Chondrocyte (in vitro differentiated cells): ENCODE results near the gene TAB2. TPM values are rescaled to one million over a fixed set of nuclear protein-coding genes. Genes with fewer than 3 reads are reported as not detected.

ENCODE experiments used
- DNase-seq: peaks from one replicate; pipeline ENCODE4 v3.0.0; 2021; ENCODE audit warnings: mixed read lengths, low spot score
- H3K27ac Mint-ChIP-seq: one replicate; pipeline ENCODE4 v1.8.0; 2021; ENCODE audit warnings: mild to moderate bottlenecking, moderate library complexity, mixed read lengths; ENCODE audit not compliant: unreplicated experiment
- H3K27me3 Mint-ChIP-seq: 2 replicates; pipeline ENCODE4 v1.8.0; 2021; ENCODE audit warnings: low read depth, mixed read lengths
- H3K36me3 Mint-ChIP-seq: 2 replicates; pipeline ENCODE4 v1.8.0; 2021; ENCODE audit warnings: low read depth, mixed read lengths
- H3K4me1 Mint-ChIP-seq: 2 replicates; pipeline ENCODE4 v1.8.0; 2021; ENCODE audit warnings: low read depth, mild to moderate bottlenecking, mixed read lengths
- H3K4me3 Mint-ChIP-seq: one replicate; pipeline ENCODE4 v1.8.0; 2021; ENCODE audit warnings: mild to moderate bottlenecking, moderate library complexity, mixed read lengths; ENCODE audit not compliant: unreplicated experiment
- H3K9me3 Mint-ChIP-seq: 2 replicates; pipeline ENCODE4 v1.8.0; 2021; ENCODE audit warnings: low read depth, mixed read lengths
- total RNA-seq: library from RNA; stranded (reverse); gene quantifications from 3 replicates; pipeline ENCODE4 v1.2.1, GENCODE V29; 2021
- TF ChIP-seq, protein P1 (sequence below): fragments of 200-600 bp; sonication (generic); IDR thresholded peaks from 2 replicates; pipeline ENCODE4 v1.5.0; 2021; ENCODE audit warnings: antibody characterized with exemption, mild to moderate bottlenecking, moderate library complexity

The TAB2 gene
- total RNA-seq, 1 donor from 2014 or later = 54.9 TPM

DNA sequence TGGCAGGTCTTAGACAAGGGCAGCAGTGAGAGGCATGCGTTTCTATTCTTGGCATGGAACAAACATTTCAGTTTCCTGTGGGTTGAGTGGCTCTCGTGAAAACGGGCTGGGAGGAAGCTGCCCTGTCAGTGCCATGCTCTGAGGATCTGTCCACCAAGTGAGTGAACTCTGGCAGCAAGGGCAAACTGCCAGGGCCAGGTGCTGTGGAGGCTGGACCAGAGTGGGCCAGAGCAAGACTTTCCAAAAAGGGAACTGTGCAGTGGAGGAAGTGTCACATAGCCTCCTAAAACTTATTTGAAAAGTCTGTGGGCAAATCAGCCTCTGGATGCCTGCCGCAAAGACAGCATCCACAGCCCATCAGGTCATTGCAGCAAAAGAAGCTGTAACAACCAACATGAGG is 44.2 kb upstream of the TAB2 start:
- no peak for DNase-seq
- H3K27me3 Mint-ChIP-seq = peaks cover 2% of the 10 kb centered on the region
- no peak overlapping the region for H3K4me3 Mint-ChIP-seq
- peaks cover 6% of the 10 kb centered on the region for H3K9me3 Mint-ChIP-seq
- peaks cover 4% of the 10 kb centered on the region for H3K4me1 Mint-ChIP-seq
- no peaks in the 10 kb centered on the region for H3K36me3 Mint-ChIP-seq
- TF ChIP-seq, protein P1, sequence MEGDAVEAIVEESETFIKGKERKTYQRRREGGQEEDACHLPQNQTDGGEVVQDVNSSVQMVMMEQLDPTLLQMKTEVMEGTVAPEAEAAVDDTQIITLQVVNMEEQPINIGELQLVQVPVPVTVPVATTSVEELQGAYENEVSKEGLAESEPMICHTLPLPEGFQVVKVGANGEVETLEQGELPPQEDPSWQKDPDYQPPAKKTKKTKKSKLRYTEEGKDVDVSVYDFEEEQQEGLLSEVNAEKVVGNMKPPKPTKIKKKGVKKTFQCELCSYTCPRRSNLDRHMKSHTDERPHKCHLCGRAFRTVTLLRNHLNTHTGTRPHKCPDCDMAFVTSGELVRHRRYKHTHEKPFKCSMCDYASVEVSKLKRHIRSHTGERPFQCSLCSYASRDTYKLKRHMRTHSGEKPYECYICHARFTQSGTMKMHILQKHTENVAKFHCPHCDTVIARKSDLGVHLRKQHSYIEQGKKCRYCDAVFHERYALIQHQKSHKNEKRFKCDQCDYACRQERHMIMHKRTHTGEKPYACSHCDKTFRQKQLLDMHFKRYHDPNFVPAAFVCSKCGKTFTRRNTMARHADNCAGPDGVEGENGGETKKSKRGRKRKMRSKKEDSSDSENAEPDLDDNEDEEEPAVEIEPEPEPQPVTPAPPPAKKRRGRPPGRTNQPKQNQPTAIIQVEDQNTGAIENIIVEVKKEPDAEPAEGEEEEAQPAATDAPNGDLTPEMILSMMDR = no peak
- H3K27ac Mint-ChIP-seq = no peak overlapping the region

DNA sequence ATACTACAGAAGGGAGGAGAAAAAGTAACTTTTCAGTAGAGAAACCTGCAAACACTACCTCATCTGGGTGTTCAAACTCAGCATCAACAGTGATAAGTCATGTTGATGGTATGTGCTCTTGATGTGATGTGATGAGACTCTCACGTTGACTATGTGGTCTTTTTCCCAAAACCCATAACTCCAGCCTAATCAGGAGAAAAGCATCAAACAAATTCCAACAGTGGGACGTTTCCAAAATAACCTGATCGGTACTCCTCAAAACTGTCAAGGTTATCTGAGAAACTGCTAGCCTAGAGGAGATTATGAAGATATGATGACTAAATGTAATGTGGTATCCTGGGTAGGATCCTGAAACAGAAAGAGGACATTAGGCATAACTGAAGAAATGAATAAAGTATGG is 41.9 kb upstream of the TAB2 start:
- H3K27me3 Mint-ChIP-seq = peaks cover 4% of the 10 kb centered on the region
- no peaks in the 10 kb centered on the region for H3K36me3 Mint-ChIP-seq
- TF ChIP-seq, protein P1 = no peak
- H3K4me3 Mint-ChIP-seq = no peak overlapping the region
- DNase-seq = no peak
- no peak overlapping the region for H3K27ac Mint-ChIP-seq
- peaks cover 6% of the 10 kb centered on the region for H3K9me3 Mint-ChIP-seq
- peaks cover 4% of the 10 kb centered on the region for H3K4me1 Mint-ChIP-seq

DNA sequence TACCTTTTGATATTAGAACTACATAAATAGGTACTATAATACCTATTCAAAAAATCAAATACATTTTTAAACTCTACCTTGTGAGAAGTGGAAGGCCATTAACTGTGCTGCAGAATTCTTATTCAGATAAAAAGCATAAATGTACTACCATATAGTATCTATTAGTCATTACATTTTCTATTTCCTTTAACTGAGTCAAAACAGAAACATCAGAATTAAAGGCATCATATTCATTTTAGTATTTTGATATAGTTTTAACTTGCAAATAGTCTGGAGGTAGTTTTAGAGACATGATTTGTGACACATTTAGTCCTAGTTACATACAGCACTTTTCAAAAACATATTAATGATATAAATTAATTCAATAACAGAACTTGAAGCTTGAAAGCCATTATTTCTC is 39.9 kb upstream of the TAB2 start:
- H3K9me3 Mint-ChIP-seq = peaks cover 4% of the 10 kb centered on the region
- H3K4me1 Mint-ChIP-seq = peaks cover 4% of the 10 kb centered on the region
- H3K4me3 Mint-ChIP-seq = no peak overlapping the region
- no peak for DNase-seq
- H3K36me3 Mint-ChIP-seq = no peaks in the 10 kb centered on the region
- peaks cover 4% of the 10 kb centered on the region for H3K27me3 Mint-ChIP-seq
- TF ChIP-seq, protein P1 = no peak
- no peak overlapping the region for H3K27ac Mint-ChIP-seq

DNA sequence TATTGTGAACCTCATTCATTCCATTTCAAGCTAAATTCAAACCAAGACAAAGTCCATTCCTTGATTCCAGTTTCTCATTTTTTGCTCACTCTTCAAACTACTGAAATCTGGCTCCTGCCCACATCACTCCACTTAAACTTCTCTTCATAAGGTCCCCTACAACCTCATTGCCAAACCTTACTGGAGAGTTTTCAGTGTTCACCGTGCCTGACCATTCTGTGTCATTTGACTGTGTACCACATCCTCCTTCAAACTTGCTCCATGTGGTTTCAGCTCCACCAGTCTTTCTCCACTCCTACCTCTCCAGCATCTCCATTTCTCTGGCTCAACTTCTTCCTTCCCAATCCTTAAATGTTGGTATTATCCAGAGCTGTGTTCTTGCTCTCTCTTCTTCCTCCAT is 38.5 kb upstream of the TAB2 start:
- Mint-ChIP-seq H3K27me3 (peaks cover 4% of the 10 kb centered on the region), H3K4me3 (no peak overlapping the region), H3K4me1 (no peaks in the 10 kb centered on the region), H3K27ac (no peak overlapping the region), H3K36me3 (no peaks in the 10 kb centered on the region), H3K9me3 (no peaks in the 10 kb centered on the region)
- DNase-seq = no peak
- TF ChIP-seq, protein P1 = no peak

DNA sequence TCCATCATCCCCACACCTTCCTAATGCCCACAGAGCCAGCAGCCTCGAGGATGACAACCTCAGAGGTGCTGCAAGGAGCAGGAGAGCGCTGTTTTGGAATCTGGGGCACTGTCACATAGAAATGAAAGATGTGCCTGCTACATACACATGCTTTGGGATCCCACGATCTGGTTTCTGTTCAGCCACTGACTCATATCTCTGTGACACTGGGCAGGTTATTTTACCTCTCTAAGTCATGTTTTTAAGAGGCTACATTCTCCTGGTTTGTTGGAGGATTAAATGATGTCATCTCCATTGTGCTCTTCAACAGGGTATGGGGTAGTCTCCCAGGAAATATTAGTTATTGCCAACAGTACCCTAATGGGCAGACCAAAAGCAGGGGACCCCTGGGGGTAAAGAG is 32.6 kb upstream of the TAB2 start:
- no peaks in the 10 kb centered on the region for H3K27me3 Mint-ChIP-seq
- H3K36me3 Mint-ChIP-seq = no peaks in the 10 kb centered on the region
- TF ChIP-seq, protein P1 = no peak
- no peak overlapping the region for H3K4me3 Mint-ChIP-seq
- no peak for DNase-seq
- no peaks in the 10 kb centered on the region for H3K9me3 Mint-ChIP-seq
- no peaks in the 10 kb centered on the region for H3K4me1 Mint-ChIP-seq
- H3K27ac Mint-ChIP-seq = no peak overlapping the region
